Stimulated activated naive CD8-positive, alpha-beta T cell treated with anti-CD3 and anti-CD28 coated beads, Interleukin-15, Interleukin-2, amounts not matched to agents 100 ng/mL and 50 ng/mL, for 24 hours (primary cell): Measurements from ENCODE around the gene SPTBN1.

Experiments used
- H3K27ac Mint-ChIP-seq: one replicate; pipeline ENCODE4 v1.8.0; 2021; ENCODE audit warnings: mild to moderate bottlenecking, mixed read lengths
- H3K27me3 Mint-ChIP-seq: one replicate; pipeline ENCODE4 v1.8.0; 2021; ENCODE audit warnings: mixed read lengths
- H3K36me3 Mint-ChIP-seq: one replicate; pipeline ENCODE4 v1.8.0; 2021; ENCODE audit warnings: low read depth, mixed read lengths
- H3K4me1 Mint-ChIP-seq: one replicate; pipeline ENCODE4 v1.8.0; 2021; ENCODE audit warnings: low read depth, mixed read lengths
- H3K4me3 Mint-ChIP-seq: one replicate; pipeline ENCODE4 v1.8.0; 2021; ENCODE audit warnings: mild to moderate bottlenecking, mixed read lengths
- H3K9me3 Mint-ChIP-seq: one replicate; pipeline ENCODE4 v1.8.0; 2021; ENCODE audit warnings: mixed read lengths

The SPTBN1 gene

GRCh38 chr2:54446625-54447024 lies 9.5 kb upstream of the SPTBN1 start:
- Mint-ChIP-seq H3K36me3 (no peaks in the 10 kb centered on the region), H3K27me3 (no peaks in the 10 kb centered on the region), H3K4me3 (no peak overlapping the region), H3K9me3 (no peaks in the 10 kb centered on the region), H3K27ac (no peak overlapping the region), H3K4me1 (no peaks in the 10 kb centered on the region)

- H3K27ac Mint-ChIP-seq: no peak overlapping the region
- peak overlapping the region; percentile 68 for H3K4me3 Mint-ChIP-seq
- peaks cover 47% of the 10 kb centered on the region for H3K27me3 Mint-ChIP-seq
- H3K36me3 Mint-ChIP-seq: no peaks in the 10 kb centered on the region
- H3K4me1 Mint-ChIP-seq: peaks cover 23% of the 10 kb centered on the region
- H3K9me3 Mint-ChIP-seq: no peaks in the 10 kb centered on the region
These were observed 1.5 kb upstream of the SPTBN1 start for GRCh38 chr2:54454548-54455130.

GRCh38 chr2:54455131-54455562 lies 980 bp upstream of the SPTBN1 start:
- H3K27me3 Mint-ChIP-seq: peaks cover 52% of the 10 kb centered on the region
- H3K9me3 Mint-ChIP-seq: no peaks in the 10 kb centered on the region
- no peak overlapping the region for H3K27ac Mint-ChIP-seq
- peak overlapping the region; percentile 68 for H3K4me3 Mint-ChIP-seq
- no peaks in the 10 kb centered on the region for H3K36me3 Mint-ChIP-seq
- peaks cover 23% of the 10 kb centered on the region for H3K4me1 Mint-ChIP-seq

GRCh38 chr2:54456362-54456611 lies 160 bp downstream of the SPTBN1 start:
- H3K9me3 Mint-ChIP-seq: no peaks in the 10 kb centered on the region
- H3K4me3 Mint-ChIP-seq: no peak overlapping the region
- H3K27me3 Mint-ChIP-seq: peaks cover 62% of the 10 kb centered on the region
- H3K27ac Mint-ChIP-seq: no peak overlapping the region
- no peaks in the 10 kb centered on the region for H3K36me3 Mint-ChIP-seq
- H3K4me1 Mint-ChIP-seq: peaks cover 23% of the 10 kb centered on the region

- Mint-ChIP-seq H3K36me3 (no peaks in the 10 kb centered on the region), H3K4me1 (peaks cover 23% of the 10 kb centered on the region), H3K27ac (no peak overlapping the region), H3K27me3 (peaks cover 67% of the 10 kb centered on the region), H3K9me3 (no peaks in the 10 kb centered on the region), H3K4me3 (peak overlapping the region; percentile 88)
These were observed 640 bp downstream of the SPTBN1 start for GRCh38 chr2:54456612-54457322.

GRCh38 chr2:54457323-54458023 lies 1.3 kb downstream of the SPTBN1 start:
- Mint-ChIP-seq H3K36me3 (no peaks in the 10 kb centered on the region), H3K4me3 (peak overlapping the region; percentile 88), H3K9me3 (no peaks in the 10 kb centered on the region), H3K4me1 (peaks cover 23% of the 10 kb centered on the region), H3K27ac (peak overlapping the region; percentile 61), H3K27me3 (peaks cover 68% of the 10 kb centered on the region)

- H3K36me3 Mint-ChIP-seq: no peaks in the 10 kb centered on the region
- H3K9me3 Mint-ChIP-seq: no peaks in the 10 kb centered on the region
- H3K4me3 Mint-ChIP-seq: no peak overlapping the region
- no peak overlapping the region for H3K27ac Mint-ChIP-seq
- peaks cover 23% of the 10 kb centered on the region for H3K4me1 Mint-ChIP-seq
- H3K27me3 Mint-ChIP-seq: peaks cover 71% of the 10 kb centered on the region
These were observed 2.9 kb downstream of the SPTBN1 start for GRCh38 chr2:54459037-54459441.

GRCh38 chr2:54461261-54461660 lies 5.1 kb downstream of the SPTBN1 start:
- H3K36me3 Mint-ChIP-seq: no peaks in the 10 kb centered on the region
- no peak overlapping the region for H3K4me3 Mint-ChIP-seq
- H3K27me3 Mint-ChIP-seq: peaks cover 57% of the 10 kb centered on the region
- H3K9me3 Mint-ChIP-seq: no peaks in the 10 kb centered on the region
- peaks cover 9% of the 10 kb centered on the region for H3K4me1 Mint-ChIP-seq
- no peak overlapping the region for H3K27ac Mint-ChIP-seq

- no peaks in the 10 kb centered on the region for H3K36me3 Mint-ChIP-seq
- H3K4me3 Mint-ChIP-seq: no peak overlapping the region
- H3K4me1 Mint-ChIP-seq: no peaks in the 10 kb centered on the region
- H3K27ac Mint-ChIP-seq: no peak overlapping the region
- peaks cover 35% of the 10 kb centered on the region for H3K27me3 Mint-ChIP-seq
- H3K9me3 Mint-ChIP-seq: no peaks in the 10 kb centered on the region
These were observed 8.2 kb downstream of the SPTBN1 start for GRCh38 chr2:54464341-54464740.

- Mint-ChIP-seq H3K4me1 (no peaks in the 10 kb centered on the region), H3K9me3 (no peaks in the 10 kb centered on the region), H3K27ac (no peak overlapping the region), H3K27me3 (peaks cover 27% of the 10 kb centered on the region), H3K36me3 (no peaks in the 10 kb centered on the region), H3K4me3 (no peak overlapping the region)
These were observed 9.0 kb downstream of the SPTBN1 start for GRCh38 chr2:54465143-54465542.

GRCh38 chr2:54466870-54467269 lies 10.7 kb downstream of the SPTBN1 start:
- Mint-ChIP-seq H3K4me1 (no peaks in the 10 kb centered on the region), H3K27ac (no peak overlapping the region), H3K9me3 (no peaks in the 10 kb centered on the region), H3K27me3 (peaks cover 10% of the 10 kb centered on the region), H3K4me3 (no peak overlapping the region), H3K36me3 (no peaks in the 10 kb centered on the region)

- Mint-ChIP-seq H3K36me3 (no peaks in the 10 kb centered on the region), H3K27ac (no peak overlapping the region), H3K27me3 (peaks cover 3% of the 10 kb centered on the region), H3K4me1 (no peaks in the 10 kb centered on the region), H3K9me3 (no peaks in the 10 kb centered on the region), H3K4me3 (no peak overlapping the region)
These were observed 12.5 kb downstream of the SPTBN1 start for GRCh38 chr2:54468673-54469072.

GRCh38 chr2:54469484-54470053 lies 13.4 kb downstream of the SPTBN1 start:
- H3K4me1 Mint-ChIP-seq: no peaks in the 10 kb centered on the region
- no peak overlapping the region for H3K4me3 Mint-ChIP-seq
- no peak overlapping the region for H3K27ac Mint-ChIP-seq
- H3K36me3 Mint-ChIP-seq: no peaks in the 10 kb centered on the region
- H3K9me3 Mint-ChIP-seq: no peaks in the 10 kb centered on the region
- peaks cover 3% of the 10 kb centered on the region for H3K27me3 Mint-ChIP-seq

GRCh38 chr2:54470266-54470938 lies 14.3 kb downstream of the SPTBN1 start:
- Mint-ChIP-seq H3K4me1 (no peaks in the 10 kb centered on the region), H3K27me3 (no peaks in the 10 kb centered on the region), H3K4me3 (no peak overlapping the region), H3K9me3 (no peaks in the 10 kb centered on the region), H3K36me3 (no peaks in the 10 kb centered on the region), H3K27ac (no peak overlapping the region)

- Mint-ChIP-seq H3K4me1 (no peaks in the 10 kb centered on the region), H3K4me3 (no peak overlapping the region), H3K9me3 (no peaks in the 10 kb centered on the region), H3K27me3 (no peaks in the 10 kb centered on the region), H3K27ac (no peak overlapping the region), H3K36me3 (no peaks in the 10 kb centered on the region)
These were observed 15.1 kb downstream of the SPTBN1 start for GRCh38 chr2:54471221-54471711.
